Occipital lobe (tissue), 3 donors: ENCODE results near the gene C9orf85. TPM values are rescaled to one million over a fixed set of nuclear protein-coding genes. Genes with fewer than 3 reads are reported as not detected.
"Not testable (repeated sequence)": the region's sequence is repeated elsewhere in the genome, so short reads cannot be mapped to it uniquely, and the experiment has no call there.

Experiments
- DNase-seq: peaks from one replicate; lab custom pipeline; 2025; lab: John Stamatoyannopoulos, UW
- small RNA-seq: library from RNA; depleted of rRNA; stranded (forward); fragments of <200 nt; gene quantifications from one replicate; pipeline ENCODE3, GENCODE V24; 2014
- total RNA-seq: library from RNA; depleted of rRNA; stranded (reverse); fragments of >200 nt; gene quantifications from one replicate; pipeline ENCODE4 v1.2.3, GENCODE V29; 2014

Gene C9orf85
- total RNA-seq, 1 donor from 2014 or later = 14.2 TPM

GRCh38 chr9:71990466-71990865 lies 79.0 kb downstream of the C9orf85 start:
- no peak for DNase-seq

GRCh38 chr9:72005451-72005850 lies 94.0 kb downstream of the C9orf85 start:
- DNase-seq = no peak

GRCh38 chr9:72006501-72006900 lies 95.1 kb downstream of the C9orf85 start:
- no peak for DNase-seq

- DNase-seq = not testable (repeated sequence)
Observed at GRCh38 chr9:72007726-72008125, 96.3 kb downstream of the C9orf85 start.

- no peak for DNase-seq
Observed at GRCh38 chr9:72012646-72013045, 101.2 kb downstream of the C9orf85 start.

GRCh38 chr9:72013292-72013760 lies 101.9 kb downstream of the C9orf85 start:
- no peak for DNase-seq

GRCh38 chr9:72022841-72023240 lies 111.4 kb downstream of the C9orf85 start:
- DNase-seq = peak; percentile 41

Small RNA genes lying within 50 kb of the gene (small RNA-seq; reads per million reads assigned to genes)
- gene HSPB1P1 = not detected
- not detected for gene RF00019

Other genes starting within 250 kb of the C9orf85 start
- gene CEMIP2, start 143.1 kb upstream of the C9orf85 start, total RNA-seq = 54.7 TPM
- gene ABHD17B, start 446 bp upstream of the C9orf85 start, total RNA-seq = 105 TPM
- gene C9orf57, start 149.0 kb downstream of the C9orf85 start, total RNA-seq = not detected
- gene GDA, start 237.8 kb downstream of the C9orf85 start, total RNA-seq = 32.8 TPM